Measurements from ENCODE around the gene INSYN2B.

Gene INSYN2B

DNA sequence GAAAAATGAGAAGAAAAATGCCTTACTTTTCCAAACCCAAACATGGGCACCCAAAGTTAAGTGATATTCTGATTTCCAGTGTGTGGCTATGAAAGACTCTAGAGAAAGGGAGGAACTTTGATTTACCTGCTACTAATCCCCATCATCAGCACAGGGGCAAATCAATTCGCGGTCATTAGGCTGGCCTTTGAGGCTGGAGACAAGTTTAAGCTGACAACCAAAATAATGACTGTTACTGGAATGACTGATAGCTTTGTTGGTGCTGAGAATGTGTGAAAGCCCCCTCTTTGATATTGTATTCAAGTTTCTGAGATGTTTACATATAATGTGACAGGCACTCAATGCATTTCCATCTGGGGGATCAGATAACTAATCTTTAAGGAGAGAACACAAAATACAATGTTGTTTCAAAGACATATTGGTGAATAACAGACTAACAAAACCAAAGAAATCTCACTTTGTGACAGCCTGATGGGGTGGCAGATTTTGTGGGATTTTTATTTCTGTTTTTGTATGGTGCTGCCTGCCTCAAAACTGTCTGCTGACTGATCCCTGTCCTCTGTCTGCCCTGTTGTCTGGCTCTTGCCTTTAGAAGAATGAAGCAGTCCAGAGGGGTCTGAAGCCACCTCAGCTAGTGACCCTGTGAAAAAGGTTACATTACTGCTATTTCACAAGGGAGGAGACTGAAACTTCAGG, 12.6 kb upstream of the INSYN2B start:
- TF ChIP-seq, protein P1, sequence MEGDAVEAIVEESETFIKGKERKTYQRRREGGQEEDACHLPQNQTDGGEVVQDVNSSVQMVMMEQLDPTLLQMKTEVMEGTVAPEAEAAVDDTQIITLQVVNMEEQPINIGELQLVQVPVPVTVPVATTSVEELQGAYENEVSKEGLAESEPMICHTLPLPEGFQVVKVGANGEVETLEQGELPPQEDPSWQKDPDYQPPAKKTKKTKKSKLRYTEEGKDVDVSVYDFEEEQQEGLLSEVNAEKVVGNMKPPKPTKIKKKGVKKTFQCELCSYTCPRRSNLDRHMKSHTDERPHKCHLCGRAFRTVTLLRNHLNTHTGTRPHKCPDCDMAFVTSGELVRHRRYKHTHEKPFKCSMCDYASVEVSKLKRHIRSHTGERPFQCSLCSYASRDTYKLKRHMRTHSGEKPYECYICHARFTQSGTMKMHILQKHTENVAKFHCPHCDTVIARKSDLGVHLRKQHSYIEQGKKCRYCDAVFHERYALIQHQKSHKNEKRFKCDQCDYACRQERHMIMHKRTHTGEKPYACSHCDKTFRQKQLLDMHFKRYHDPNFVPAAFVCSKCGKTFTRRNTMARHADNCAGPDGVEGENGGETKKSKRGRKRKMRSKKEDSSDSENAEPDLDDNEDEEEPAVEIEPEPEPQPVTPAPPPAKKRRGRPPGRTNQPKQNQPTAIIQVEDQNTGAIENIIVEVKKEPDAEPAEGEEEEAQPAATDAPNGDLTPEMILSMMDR (IDR thresholded peaks at IDR 0.05; ENCODE audit: low read depth, low read length, missing control alignments): no peak
- DNase-seq (ENCODE audit: extremely low read depth, low read depth): no peak
- no peak overlapping the region for H3K4me3 ChIP-seq (replicated peaks; ENCODE audit: low read depth, low read length)

DNA sequence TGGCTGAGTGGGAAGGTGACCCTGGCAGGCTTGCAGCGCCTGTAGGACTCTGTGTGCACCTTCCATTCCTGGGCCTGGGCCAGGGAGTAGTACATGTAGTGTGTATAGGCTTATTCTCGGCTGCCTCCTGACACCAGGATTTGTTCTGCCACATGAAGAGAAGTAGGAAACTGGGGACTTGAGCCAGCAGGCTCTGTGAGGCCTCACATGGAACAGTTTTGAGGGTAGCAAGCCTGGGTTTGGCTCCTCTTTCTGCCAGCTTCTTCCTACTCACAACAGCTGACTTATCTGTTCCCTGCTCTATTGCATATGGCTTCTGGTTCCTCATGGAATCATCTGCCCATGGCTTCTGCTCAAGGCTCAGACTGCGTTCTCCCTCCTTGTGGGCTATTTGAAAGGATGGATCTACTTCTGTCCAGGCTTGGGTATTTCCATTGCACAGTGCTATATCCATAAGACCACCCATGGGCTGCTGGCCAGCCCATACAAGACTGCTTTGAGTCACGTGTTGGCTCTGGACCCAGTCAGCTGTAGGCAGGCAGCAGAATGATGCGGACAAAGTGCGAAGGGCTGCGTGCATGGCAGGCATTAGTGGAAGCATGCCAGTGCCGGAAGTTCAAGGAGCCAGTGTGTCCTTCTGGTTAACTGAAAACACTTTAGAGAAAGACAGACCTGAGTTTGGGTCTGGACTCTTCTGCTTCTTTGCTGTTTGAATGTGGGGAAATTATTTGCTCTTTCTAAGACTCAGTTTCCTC, 11.0 kb upstream of the INSYN2B start:
- H3K4me3 ChIP-seq (replicated peaks; ENCODE audit: low read depth, low read length): no peak overlapping the region
- TF ChIP-seq, protein P1 (IDR thresholded peaks at IDR 0.05; ENCODE audit: low read depth, low read length, missing control alignments): no peak
- no peak for DNase-seq (ENCODE audit: extremely low read depth, low read depth)

- TF ChIP-seq, protein P1 (IDR thresholded peaks at IDR 0.05; ENCODE audit: low read depth, low read length, missing control alignments): no peak
- no peak for DNase-seq (ENCODE audit: extremely low read depth, low read depth)
These were observed 9.1 kb upstream of the INSYN2B start for GRCh38 chr5:169989365-169989764.

DNA sequence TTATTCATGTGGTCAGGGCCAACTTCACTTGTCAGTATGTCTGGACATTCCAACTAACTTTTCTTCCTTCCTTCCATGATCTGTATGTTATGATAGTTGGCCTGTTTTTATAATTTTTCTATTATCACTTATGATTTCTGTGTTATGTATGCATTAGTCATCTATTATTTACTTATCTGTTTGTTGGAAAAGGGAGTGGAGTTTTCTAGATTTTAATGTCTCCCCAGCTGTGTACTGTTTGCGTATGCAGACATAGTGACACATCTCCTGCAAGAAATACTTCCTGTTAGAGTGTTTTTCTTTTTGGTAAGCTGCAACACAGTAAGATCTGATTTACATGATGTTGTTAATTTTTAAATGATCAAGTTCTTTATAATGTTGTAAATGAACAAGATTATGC, 8.7 kb upstream of the INSYN2B start:
- TF ChIP-seq, protein P1 (IDR thresholded peaks at IDR 0.05; ENCODE audit: low read depth, low read length, missing control alignments): no peak
- no peak overlapping the region for H3K4me3 ChIP-seq (replicated peaks; ENCODE audit: low read depth, low read length)
- no peak for DNase-seq (ENCODE audit: extremely low read depth, low read depth)

More at GRCh38 chr5:169989365-169989764, 9.1 kb upstream of the INSYN2B start:
- no peak overlapping the region for H3K4me3 ChIP-seq (replicated peaks; ENCODE audit: low read depth, low read length)

GRCh38 chr5:169988206-169988605, 7.9 kb upstream of the INSYN2B start:
- TF ChIP-seq, protein P1 (IDR thresholded peaks at IDR 0.05; ENCODE audit: low read depth, low read length, missing control alignments): no peak
- H3K4me3 ChIP-seq (replicated peaks; ENCODE audit: low read depth, low read length): no peak overlapping the region
- no peak for DNase-seq (ENCODE audit: extremely low read depth, low read depth)

- DNase-seq (ENCODE audit: extremely low read depth, low read depth): no peak
- TF ChIP-seq, protein P1 (IDR thresholded peaks at IDR 0.05; ENCODE audit: low read depth, low read length, missing control alignments): no peak
- H3K4me3 ChIP-seq (replicated peaks; ENCODE audit: low read depth, low read length): peak overlapping the region; percentile 48
These were observed 424 bp downstream of the INSYN2B start for GRCh38 chr5:169979871-169980270.
